Stimulated activated CD4-positive, alpha-beta T cell treated with anti-CD3 and anti-CD28 coated beads, Interleukin-15, amount 100 ng/mL, for 48 hours (primary cell): ENCODE results near the gene SH3RF3.
"Not testable (repeated sequence)": the region's sequence is repeated elsewhere in the genome, so short reads cannot be mapped to it uniquely, and the experiment has no call there.

Experiments
- DNase-seq, 2 donors: peaks; one replicate each; pipeline ENCODE4 v3.0.0-alpha.2; 2020; ENCODE audit warnings: low read depth in 2 of 2

Gene SH3RF3

GRCh38 chr2:109218087-109218791 lies 89.2 kb downstream of the SH3RF3 start:
- DNase-seq: no peak

- no peak for DNase-seq
These were observed 89.8 kb downstream of the SH3RF3 start for GRCh38 chr2:109218792-109219126.

- no peak for DNase-seq
These were observed 91.9 kb downstream of the SH3RF3 start for GRCh38 chr2:109220860-109221259.

- not testable (repeated sequence) for DNase-seq
These were observed 92.3 kb downstream of the SH3RF3 start for GRCh38 chr2:109221316-109221715.

DNA sequence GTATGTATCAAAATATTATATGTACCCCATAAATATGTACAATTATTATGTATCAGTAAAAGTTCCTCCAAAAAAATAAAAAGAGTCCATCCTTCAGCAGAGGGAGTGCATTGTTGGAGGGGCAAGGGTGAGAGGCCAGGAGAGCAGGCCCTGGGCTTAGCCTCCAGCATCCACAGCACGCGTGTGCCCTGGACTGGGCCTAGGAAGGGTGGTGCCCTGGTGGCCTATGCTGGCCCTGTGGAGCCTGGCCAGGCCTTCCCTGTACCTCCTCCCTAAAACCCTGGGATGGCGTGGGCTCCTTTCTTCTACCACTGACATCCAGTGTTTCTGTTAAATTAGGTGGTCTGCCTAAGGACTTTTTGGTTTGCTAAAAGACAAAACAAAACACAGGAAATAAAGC lies 93.4 kb downstream of the SH3RF3 start:
- no peak for DNase-seq

DNA sequence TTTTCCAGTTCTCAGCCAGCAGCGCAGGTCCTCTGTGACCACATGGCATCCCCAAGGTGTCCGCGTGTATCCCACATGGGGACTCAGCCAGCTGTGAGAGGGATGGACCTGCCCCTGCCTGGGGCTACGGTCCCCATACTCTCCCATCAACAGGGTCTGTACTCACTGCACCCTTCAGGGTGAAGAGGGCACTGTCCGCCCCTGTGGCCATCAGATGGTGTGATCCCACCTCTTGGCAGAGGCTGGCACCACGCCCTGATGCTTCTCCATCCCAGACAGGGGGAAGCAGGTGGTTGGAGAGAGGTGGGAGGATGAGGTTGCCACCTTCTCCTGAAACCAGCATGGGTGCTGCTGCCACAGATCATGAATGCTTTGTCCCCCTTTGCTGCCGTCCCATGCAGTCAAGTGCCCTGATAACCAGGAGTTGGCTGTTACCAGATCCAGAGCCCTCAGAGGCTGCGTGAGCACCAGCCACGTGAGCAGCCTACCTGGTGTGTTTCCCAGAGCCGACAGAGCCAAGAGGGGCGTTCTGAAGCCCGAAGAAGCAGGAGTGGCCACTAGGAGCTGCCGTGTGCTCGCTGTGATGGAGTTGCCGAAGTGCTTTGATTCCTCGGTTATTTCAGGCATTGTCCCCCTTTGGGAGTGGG lies 93.9 kb downstream of the SH3RF3 start:
- no peak for DNase-seq

DNA sequence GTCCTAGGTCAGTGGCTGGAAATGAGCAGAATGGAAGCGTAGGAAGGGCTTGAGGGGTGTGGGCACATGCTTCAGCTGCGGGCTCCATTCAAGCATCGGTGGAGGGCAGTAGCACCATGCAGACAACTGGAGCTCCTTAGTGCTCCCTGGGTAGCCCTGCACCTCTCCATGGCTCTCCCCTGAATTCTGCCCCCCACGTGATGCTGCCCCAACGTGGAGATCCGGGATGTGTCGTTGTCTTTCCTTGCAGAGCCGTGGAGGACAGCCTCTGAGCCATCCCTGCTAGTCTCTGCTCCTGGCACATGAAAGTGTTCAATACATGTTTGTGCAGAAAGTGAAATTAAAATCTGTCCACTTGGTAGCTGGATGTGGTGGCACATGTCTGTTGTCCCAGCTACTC lies 94.5 kb downstream of the SH3RF3 start:
- no peak for DNase-seq

DNA sequence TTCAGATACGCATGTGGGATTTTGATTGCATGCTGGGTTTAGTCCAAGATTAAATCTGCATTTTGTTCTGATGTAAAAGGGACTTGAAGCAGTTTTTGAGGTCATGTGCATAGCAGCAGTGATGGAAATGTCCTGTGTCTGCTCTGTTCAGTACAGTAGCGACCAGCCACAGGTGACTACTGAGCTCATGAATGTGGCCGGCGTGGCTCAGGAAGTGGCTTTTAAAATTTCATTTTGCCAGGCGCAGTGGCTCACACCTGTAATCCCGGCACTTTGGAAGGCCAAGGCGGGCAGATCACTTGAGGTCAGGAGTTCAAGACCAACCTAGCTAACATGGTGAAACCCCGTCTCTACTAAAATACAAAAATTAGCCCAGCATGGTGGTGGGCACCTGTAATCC lies 95.3 kb downstream of the SH3RF3 start:
- DNase-seq: not testable (repeated sequence)

- no peak for DNase-seq
These were observed 96.3 kb downstream of the SH3RF3 start for GRCh38 chr2:109225170-109225782.

- DNase-seq: no peak
These were observed 97.1 kb downstream of the SH3RF3 start for GRCh38 chr2:109226128-109226527.

DNA sequence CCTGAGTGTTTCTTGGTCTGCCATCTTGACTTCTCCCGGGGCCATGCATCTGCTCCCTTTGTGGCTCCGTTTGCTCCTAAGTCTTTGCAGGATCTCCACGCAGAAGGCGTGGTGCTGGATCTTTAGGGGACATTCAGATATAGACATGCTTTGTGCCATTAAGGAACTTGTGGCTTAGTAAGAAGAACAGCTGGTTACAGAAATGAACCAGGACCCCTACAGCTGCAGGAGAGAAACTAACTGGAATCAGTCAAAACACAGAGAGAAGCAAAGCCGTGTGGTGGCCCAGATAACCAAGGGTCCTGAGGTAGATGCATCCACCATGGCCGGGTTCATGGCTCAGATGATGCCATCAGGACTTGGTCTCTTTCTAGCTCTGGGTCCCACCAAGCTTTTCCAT lies 97.6 kb downstream of the SH3RF3 start:
- DNase-seq: no peak

GRCh38 chr2:109229094-109229675 lies 100.2 kb downstream of the SH3RF3 start:
- DNase-seq: no peak

- DNase-seq: no peak
These were observed 102.0 kb downstream of the SH3RF3 start for GRCh38 chr2:109230941-109231420.

GRCh38 chr2:109231428-109231827 lies 102.4 kb downstream of the SH3RF3 start:
- DNase-seq: no peak

DNA sequence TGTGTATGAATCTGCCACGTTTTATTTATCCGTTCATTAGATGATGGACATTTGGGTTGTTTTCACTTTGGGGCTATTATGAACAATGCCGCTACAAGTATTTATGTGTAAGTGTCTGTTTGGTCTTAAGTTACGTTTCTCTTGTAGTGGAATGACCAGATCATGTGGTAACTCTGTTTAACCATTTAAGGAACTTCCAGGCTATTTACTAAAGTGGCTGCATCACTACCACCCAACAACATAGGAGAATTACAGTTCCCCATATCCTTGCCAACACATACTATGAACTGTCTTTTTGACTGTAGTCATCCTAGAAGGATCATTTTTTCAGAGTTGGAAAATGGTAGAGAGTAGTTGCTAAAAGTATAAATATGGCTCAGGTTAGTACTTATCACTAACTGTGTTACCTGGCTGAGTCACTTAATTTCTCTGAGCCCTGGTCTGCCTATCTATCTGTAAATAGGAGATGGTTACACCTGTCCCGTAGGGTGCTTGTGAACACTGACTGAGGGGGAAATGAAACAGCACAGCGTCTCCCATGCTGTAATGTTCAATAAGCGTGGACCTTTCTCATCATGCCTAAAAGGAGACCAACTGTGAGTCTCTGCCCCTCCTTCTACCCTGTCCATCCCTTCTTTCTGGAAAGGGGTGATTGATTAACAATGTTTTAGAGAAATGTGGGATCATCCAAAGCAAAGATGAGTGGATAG lies 103.1 kb downstream of the SH3RF3 start:
- no peak for DNase-seq

DNA sequence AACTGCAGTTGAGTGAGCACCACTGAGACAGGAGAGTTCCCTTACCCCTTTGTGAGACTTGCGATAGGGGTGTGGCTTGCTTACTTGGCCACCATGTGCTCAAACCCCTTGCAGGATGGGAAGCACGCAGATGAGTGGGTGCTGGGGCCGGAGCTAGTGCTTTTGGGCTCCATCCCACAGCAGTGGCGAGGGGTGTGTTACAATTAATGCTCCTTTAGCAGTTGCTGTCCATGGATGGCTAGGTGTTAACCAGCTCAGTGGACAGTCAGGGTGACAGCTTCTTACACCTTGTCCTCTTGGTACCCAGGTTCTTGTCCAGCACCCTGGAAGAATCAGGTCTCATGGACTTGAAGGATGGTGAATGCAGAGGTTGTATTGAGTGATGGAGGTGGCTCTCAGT lies 103.9 kb downstream of the SH3RF3 start:
- no peak for DNase-seq

- no peak for DNase-seq
These were observed 104.6 kb downstream of the SH3RF3 start for GRCh38 chr2:109233643-109234042.

DNA sequence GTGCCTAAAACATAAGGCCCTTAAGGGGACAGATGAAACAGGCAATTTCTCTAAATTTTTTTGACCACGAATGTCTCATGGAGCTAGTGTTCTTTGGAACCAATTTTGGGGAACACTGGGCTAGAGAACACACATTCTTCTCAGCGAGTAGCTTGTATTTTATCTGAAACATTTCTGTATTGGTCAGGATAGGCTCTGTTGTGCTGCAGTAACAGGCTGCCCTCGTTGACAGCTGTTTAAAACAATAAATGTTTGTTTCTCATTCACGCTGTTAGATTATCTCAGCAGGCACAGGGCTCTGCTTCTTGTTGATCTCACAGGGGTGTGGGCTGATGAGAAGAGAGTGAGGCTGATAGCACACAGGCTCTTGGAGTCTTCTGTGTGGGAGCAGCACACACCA lies 105.3 kb downstream of the SH3RF3 start:
- DNase-seq: no peak

GRCh38 chr2:109236147-109236546 lies 107.1 kb downstream of the SH3RF3 start:
- DNase-seq: no peak

DNA sequence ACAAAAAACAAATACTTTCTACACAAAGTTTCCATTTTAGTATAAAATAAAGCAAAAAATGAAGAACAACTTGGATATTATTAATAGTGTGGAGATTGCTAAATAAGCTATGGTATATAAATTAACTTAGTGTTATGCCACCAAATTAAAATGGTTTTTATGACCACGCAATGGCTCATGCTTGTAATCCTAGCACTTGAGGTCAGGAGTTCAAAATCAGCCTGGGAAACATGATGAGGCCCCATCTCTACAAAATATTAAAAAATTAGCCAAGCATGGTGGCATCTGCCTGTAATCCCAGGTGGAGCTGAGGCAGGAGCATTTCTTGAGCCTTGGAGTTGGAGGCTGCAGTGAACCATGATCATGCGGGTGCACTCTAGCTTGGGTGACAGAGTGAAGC lies 108.8 kb downstream of the SH3RF3 start:
- DNase-seq: no peak

GRCh38 chr2:109238580-109238979 lies 109.6 kb downstream of the SH3RF3 start:
- no peak for DNase-seq

DNA sequence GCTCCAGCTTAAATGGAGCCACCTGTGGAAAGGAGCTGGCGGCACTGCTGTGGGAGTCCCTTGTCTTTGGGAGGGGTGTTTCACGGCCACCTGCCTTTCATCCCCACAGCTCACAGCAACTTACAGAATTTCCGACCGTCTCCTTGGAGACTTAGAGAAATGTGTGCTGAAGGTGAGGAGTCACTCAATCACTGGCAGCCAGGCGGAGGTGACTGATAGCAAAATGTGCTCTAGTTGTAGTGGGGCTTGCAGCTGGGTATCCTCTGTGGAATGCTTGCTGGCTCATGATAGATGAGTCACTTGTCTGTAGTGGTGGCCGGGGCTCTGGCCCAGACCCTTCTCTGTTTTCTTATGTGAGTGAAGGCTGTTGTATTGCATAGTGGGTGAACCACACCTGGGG lies 110.7 kb downstream of the SH3RF3 start:
- DNase-seq: no peak
